Brain microvascular endothelial cell (primary cell): ENCODE data around the gene FILIP1.

Experiments used
- DNase-seq: peaks from one replicate; pipeline ENCODE4 v3.0.0-alpha.2; 2020
- H3K27ac ChIP-seq: fragments of 250-450 bp; sonication (Bioruptor Pico); 2 replicates; pipeline ENCODE4 v1.5.1; 2020; ENCODE audit warnings: mild to moderate bottlenecking, moderate library complexity
- H3K27me3 ChIP-seq: fragments of 250-450 bp; sonication (Bioruptor Pico); replicated peaks from 2 replicates; pipeline ENCODE4 v1.5.1; 2020; ENCODE audit warnings: mild to moderate bottlenecking
- H3K36me3 ChIP-seq: fragments of 250-450 bp; sonication (Bioruptor Pico); replicated peaks from 2 replicates; pipeline ENCODE4 v1.5.1; 2020; ENCODE audit warnings: mild to moderate bottlenecking
- H3K4me3 ChIP-seq: 2 replicates; pipeline ENCODE4 v1.5.1; 2011; ENCODE audit warnings: low read depth, mild to moderate bottlenecking, control low read depth, low read length, moderate library complexity
- CTCF ChIP-seq: IDR thresholded peaks from 2 replicates; pipeline ENCODE4 v1.5.1; 2011; ENCODE audit warnings: low read depth, mild to moderate bottlenecking, moderate library complexity, low read length, control low read depth, inconsistent platforms; ENCODE audit errors: missing control alignments
- in situ Hi-C: cut with HindIII; loops from 2 replicates; pipeline ENCODE4 v1.10.0; 2017; ENCODE audit warnings: low sequenced_read_pairs, low pct_ligation_motif_present

FILIP1 gene

DNA sequence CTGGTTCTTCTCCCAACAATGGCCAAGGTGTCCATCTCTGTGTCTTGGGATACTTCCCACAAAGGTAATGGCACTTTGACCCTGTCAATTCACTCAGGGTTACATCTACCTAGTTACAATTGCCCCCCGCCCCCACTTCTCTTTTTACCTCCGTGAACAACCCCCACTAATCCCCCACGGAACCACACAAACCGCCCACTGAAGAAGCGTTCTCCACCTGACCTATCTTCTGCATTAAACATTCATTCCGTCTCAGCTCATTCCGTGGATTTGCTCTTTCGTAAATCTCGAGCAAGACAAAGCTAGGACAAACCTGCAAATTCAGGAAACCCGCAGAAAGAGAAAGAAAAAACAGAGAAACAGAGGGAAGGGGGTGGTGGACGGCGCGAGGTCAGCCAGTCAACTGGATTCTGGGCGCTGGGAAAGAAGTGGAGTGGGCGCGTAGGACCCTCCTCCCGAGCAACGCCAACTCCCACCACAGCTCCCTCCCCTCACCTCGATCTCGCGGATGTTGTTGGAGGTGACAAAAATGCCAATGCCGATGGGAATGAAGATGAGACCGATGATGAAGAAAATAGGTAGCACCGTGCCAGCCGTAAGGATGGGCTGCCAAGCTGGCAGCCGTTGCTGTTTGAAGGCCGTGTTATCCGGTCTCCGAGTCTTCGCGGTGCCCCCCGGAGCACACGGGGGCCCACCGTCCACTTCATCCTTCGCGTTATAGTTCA is 209.5 kb downstream of the FILIP1 start:
- Histone ChIP-seq H3K27ac (peak overlapping the region; percentile 79), H3K27me3 (no peaks in the 10 kb centered on the region), H3K4me3 (peak overlapping the region; percentile 96), H3K36me3 (no peaks in the 10 kb centered on the region)
- in situ Hi-C loops: loop anchor here (25.0 kb wide), 1 partner anchor 253 kb away; no protein-coding TSS in a partner anchor
- peak; percentile 28 for DNase-seq
- no peak for TF ChIP-seq CTCF

DNA sequence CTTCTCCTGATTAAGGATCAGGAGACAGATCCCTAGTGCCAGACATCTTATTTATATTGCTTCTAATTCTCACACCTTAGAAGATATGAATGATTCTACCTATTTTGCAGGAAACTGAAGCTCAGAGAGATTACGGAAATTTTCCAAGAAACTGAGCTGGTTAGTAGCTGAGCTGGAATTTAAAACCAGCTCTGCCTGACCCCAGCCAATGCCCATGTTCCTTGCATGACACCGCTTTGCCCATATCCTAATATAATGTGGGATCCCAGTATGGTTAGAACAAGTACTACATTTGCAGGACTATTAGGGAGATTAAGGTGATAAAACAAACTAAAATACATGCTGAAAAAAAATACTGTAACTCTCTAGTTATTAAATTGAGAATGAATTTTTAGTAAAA is 210.9 kb downstream of the FILIP1 start:
- Histone ChIP-seq H3K27me3 (no peaks in the 10 kb centered on the region), H3K36me3 (no peaks in the 10 kb centered on the region), H3K4me3 (peak overlapping the region; percentile 96), H3K27ac (no peak overlapping the region)
- DNase-seq: no peak
- in situ Hi-C loops: loop anchor here (25.0 kb wide), 1 partner anchor 255 kb away; no protein-coding TSS in a partner anchor
- no peak for TF ChIP-seq CTCF

- Histone ChIP-seq H3K27me3 (no peaks in the 10 kb centered on the region), H3K4me3 (no peak overlapping the region), H3K36me3 (no peaks in the 10 kb centered on the region), H3K27ac (no peak overlapping the region)
- no peak for TF ChIP-seq CTCF
- in situ Hi-C loops: loop anchor here (25.0 kb wide), 1 partner anchor 256 kb away; no protein-coding TSS in a partner anchor
- DNase-seq: no peak
These were observed 211.9 kb downstream of the FILIP1 start for GRCh38 chr6:75281653-75282052.

DNA sequence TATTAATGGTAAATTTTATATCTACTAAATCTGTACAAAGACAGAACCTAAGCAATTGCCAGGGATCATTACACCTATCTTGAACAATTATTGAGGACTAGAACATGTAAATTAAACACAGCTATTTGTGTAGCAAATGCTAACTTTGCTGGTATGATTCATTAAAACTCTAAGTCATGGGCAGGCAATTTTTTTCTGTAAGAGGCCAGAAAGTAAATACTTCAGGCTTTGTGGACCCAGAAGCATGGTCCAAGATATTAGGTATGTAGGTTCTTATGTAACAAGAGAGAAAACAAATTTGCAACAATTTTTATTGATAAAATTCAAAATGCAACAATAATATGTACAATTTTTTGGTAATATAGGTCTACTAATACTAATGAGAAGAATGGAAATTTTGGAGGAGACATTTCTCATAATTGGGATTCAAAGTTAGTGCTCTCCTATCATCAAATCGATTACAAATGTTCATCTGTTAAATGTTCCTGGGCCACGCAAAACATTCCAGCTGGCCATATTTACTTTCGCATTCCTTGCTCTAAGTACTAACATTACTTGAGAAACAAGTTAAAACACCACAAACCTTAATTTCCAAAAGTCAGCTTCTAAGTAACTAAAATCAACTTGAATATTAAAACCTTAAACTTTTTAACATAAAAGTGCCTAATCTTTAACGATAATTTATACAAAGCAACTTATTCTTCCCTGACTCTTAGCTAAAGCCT is 213.3 kb downstream of the FILIP1 start:
- no peaks in the 10 kb centered on the region for H3K36me3 ChIP-seq
- no peaks in the 10 kb centered on the region for H3K27me3 ChIP-seq
- in situ Hi-C loops: loop anchor here (25.0 kb wide), 1 partner anchor 257 kb away; no protein-coding TSS in a partner anchor
- H3K4me3 ChIP-seq: no peak overlapping the region
- H3K27ac ChIP-seq: no peak overlapping the region
- no peak for DNase-seq
- TF ChIP-seq CTCF: no peak

GRCh38 chr6:75279418-75279817 is 214.2 kb downstream of the FILIP1 start:
- Histone ChIP-seq H3K4me3 (no peak overlapping the region), H3K27me3 (no peaks in the 10 kb centered on the region), H3K36me3 (no peaks in the 10 kb centered on the region), H3K27ac (no peak overlapping the region)
- in situ Hi-C loops: loop anchor here (25.0 kb wide), 1 partner anchor 258 kb away; no protein-coding TSS in a partner anchor
- DNase-seq: no peak
- no peak for TF ChIP-seq CTCF
